ENCODE data around the gene NFIC.

Gene NFIC

DNA sequence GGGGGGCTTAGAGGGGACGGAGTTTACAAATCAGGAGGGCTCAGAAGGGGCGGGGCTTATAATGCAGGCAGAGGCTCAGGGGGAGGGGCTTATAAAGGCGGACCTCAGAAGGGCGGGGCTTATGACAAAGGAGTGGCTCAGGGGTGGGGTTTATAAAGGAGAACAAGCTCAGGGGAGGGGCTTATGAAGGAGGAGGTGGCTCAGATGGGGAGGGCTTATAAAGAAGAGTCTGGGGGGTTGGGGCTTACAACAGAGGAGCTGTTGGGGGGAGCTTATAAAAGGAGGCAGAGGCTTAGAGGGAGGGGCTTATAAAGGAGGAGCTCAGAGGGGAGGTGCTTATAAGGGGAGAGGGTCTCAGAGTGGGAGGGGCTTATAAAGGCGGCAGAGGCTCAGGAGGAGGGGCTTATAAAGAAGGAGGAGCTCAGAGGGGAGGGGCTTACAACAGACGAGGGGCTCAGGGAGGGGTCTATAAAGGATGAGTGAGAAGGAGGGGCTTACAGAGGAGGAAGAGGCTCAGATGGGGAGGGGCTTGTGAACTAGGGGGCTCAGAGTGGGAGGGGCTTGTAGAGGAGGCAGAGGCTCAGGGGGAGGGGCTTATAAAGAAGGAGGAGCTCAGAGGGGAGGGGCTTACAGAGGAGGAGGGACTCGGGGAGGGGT lies 112.9 kb downstream of the NFIC start:
- no peak overlapping the region for H3K4me3 ChIP-seq (replicated peaks; ENCODE audit: low read depth, low read length)
- no peak for DNase-seq (ENCODE audit: extremely low read depth, low read depth)
- TF ChIP-seq, protein P1, sequence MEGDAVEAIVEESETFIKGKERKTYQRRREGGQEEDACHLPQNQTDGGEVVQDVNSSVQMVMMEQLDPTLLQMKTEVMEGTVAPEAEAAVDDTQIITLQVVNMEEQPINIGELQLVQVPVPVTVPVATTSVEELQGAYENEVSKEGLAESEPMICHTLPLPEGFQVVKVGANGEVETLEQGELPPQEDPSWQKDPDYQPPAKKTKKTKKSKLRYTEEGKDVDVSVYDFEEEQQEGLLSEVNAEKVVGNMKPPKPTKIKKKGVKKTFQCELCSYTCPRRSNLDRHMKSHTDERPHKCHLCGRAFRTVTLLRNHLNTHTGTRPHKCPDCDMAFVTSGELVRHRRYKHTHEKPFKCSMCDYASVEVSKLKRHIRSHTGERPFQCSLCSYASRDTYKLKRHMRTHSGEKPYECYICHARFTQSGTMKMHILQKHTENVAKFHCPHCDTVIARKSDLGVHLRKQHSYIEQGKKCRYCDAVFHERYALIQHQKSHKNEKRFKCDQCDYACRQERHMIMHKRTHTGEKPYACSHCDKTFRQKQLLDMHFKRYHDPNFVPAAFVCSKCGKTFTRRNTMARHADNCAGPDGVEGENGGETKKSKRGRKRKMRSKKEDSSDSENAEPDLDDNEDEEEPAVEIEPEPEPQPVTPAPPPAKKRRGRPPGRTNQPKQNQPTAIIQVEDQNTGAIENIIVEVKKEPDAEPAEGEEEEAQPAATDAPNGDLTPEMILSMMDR (IDR thresholded peaks at IDR 0.05; ENCODE audit: low read depth, low read length, missing control alignments): no peak

DNA sequence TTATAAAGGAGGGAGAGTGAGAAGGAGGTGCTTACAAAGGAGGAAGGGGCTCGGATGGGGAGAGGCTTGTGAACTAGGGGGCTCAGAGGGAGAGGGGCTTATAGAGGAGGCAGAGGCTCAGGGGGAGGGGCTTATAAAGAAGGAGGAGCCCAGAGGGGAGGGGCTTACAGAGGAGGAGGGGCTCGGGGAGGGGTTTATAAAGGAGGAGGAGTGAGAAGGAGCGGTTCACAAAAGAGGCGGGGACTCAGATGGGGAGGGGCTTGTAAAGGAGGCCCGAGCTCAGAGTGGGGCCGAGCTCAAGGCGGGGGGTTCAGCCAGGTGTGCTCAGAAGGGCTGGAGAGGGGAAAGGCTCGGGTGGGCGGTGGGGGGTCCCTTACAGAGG lies 113.4 kb downstream of the NFIC start:
- no peak for DNase-seq (ENCODE audit: extremely low read depth, low read depth)
- TF ChIP-seq, protein P1 (IDR thresholded peaks at IDR 0.05; ENCODE audit: low read depth, low read length, missing control alignments): no peak
- no peak overlapping the region for H3K4me3 ChIP-seq (replicated peaks; ENCODE audit: low read depth, low read length)

DNA sequence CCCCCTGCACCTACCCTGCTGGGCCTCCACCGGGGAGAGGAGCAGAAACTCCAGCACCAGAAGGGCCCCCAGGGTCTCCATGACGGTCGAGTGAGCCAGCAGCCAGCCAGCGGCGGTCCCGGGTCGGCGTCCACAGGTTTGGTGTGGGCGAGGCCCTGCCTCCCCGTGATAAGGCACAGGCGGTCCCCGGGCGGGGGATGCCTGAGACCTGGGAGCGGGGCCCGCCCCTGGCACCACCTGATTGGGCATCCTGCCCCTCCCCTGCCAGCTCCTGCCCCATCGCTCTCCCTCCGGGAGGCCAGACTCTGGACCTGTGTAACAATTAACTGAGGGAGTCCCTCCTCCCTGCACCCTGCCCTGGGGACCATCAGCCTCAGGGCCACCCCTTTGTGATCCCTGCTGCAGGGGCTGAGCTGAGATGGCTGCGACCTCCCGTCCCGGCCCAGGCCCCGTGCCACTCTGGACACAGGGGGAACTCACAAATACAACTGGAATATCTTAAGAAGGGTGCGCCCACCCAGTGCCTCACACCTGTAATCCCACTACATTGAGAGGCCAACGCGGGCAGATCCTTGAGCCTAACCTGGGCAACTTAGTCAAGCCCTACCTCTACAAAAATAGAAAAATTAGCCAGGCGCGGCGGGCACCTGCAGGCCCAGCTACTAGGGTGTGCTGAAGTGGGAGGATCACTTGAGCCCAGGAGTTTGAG lies 114.2 kb downstream of the NFIC start, which contains the start of gene SMIM24:
SMIM24 (minus strand) TSS at position 143 of the 709 bp plus-strand sequence; CDS start at position 81, 62 bp downstream.
- no peak for DNase-seq (ENCODE audit: extremely low read depth, low read depth)
- H3K4me3 ChIP-seq (replicated peaks; ENCODE audit: low read depth, low read length): no peak within 1 kb of the TSS
- TF ChIP-seq, protein P1 (IDR thresholded peaks at IDR 0.05; ENCODE audit: low read depth, low read length, missing control alignments): no peak

DNA sequence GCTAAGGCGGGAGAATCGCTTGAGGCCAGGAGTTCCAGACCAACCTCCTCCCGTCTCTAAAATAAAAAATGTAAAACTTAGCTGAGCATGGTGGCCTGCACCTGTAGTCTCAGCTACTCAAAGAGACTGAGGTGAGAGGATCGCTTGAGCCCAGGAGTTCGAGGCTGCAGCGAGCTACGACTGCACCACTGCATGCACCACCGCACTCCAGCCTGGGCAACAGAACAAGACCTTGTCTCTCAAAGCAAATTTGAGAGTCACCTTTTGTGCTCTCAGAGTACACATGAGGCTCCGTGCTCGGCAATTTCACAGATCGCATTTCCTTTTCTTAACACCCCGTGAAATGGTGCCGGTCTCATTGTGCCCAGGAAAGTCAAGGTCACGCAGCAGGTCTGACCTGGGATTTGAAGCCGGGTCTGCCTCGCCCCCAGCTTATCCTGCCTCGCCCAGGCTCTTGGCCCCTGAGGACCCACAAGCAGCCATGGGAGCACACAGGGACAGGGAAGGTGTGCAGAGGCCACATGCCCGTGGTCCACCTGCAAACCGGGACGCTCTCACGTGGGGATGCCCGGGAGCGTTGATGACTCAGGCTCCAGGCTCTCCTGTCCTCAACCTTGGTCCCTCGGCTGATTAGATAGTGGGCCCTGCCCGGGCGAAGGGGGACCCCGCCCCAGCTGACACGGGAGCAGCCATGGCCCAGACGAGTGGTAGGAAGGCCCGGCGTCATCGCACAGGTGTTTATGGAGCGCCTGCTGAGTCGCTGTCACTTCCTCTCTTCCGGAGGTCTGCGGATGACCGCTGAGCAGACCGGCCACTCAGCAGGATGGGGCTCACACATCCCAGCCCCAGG lies 115.1 kb downstream of the NFIC start:
- H3K4me3 ChIP-seq (replicated peaks; ENCODE audit: low read depth, low read length): no peak overlapping the region
- TF ChIP-seq, protein P1 (IDR thresholded peaks at IDR 0.05; ENCODE audit: low read depth, low read length, missing control alignments): no peak
- DNase-seq (ENCODE audit: extremely low read depth, low read depth): no peak

DNA sequence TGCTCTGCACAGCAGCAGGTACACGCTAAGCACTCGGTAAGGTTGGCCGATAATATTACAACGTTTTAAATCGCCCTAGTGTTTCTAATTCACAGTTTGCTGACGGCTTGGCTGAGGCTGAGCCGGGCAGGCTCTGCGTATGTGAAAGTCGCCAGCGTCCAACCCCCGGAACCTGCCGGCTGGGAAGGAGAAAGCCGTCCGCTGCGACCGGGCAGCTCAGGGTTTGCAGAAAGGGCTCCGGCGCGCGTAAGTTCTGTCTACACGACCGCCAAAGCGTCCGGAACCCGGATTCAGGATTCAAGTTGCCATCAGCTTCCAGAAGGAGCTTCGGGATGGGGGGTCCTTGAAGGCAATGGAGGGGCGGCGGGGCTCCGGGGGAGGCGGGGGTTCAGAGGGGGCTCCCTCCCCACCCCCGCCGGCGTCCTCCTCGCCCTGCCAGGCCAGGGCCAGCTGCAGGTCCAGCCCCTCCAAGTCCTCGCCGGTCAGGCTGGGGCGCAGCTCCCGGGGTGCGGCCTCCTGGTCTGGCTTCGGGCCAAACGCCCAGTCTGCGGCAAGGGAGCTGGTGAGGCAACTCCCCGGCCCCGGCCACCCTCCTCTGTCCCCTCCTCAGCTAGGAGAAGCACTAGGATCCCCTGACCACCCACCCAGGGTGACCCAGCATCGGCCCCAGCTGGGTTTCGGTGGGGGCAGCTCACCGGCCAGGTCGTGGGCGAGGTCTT lies 116.3 kb downstream of the NFIC start:
- DNase-seq (ENCODE audit: extremely low read depth, low read depth): no peak
- no peak overlapping the region for H3K4me3 ChIP-seq (replicated peaks; ENCODE audit: low read depth, low read length)
- TF ChIP-seq, protein P1 (IDR thresholded peaks at IDR 0.05; ENCODE audit: low read depth, low read length, missing control alignments): no peak

DNA sequence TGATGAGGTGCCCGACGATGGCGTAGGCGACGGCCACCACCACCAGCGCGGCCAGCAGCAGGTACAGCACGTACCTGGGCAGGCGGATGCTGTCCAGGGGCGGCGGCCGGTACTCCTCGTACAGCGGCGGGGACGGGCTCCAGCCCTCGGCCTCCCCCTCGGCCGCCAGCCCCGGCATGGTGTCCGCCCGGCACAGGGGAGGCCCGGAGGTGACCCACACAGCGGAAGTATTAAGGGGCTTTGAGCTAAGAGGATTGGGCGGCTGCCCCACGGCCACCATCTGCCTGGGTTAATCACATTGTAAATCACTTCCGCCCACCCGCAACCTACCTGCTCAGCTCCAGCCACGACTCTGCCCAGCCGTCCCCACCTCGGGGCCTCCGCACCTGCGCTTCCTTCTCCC lies 116.8 kb downstream of the NFIC start, which contains the start of gene SMIM44:
SMIM44 (minus strand) TSS at position 216 of the 403 bp plus-strand sequence; CDS start at position 178, 38 bp downstream.
- TF ChIP-seq, protein P1 (IDR thresholded peaks at IDR 0.05; ENCODE audit: low read depth, low read length, missing control alignments): no peak
- DNase-seq (ENCODE audit: extremely low read depth, low read depth): no peak
- H3K4me3 ChIP-seq (replicated peaks; ENCODE audit: low read depth, low read length): no peak within 1 kb of the TSS
